Mesodermal cell (in vitro differentiated cells): ENCODE results near the gene DUSP22.

ENCODE experiments used
- H3K27ac ChIP-seq: 2 replicates; pipeline ENCODE4 v1.7.0; 2013; ENCODE audit warnings: mild to moderate bottlenecking, low read depth, low read length, moderate library complexity; ENCODE audit not compliant: severe bottlenecking
- H3K36me3 ChIP-seq: 2 replicates; pipeline ENCODE4 v1.7.1; 2013; ENCODE audit warnings: mild to moderate bottlenecking, low read length, moderate library complexity; ENCODE audit not compliant: control insufficient read depth, insufficient read depth
- H3K4me1 ChIP-seq: one replicate; pipeline ENCODE4 v1.7.1; 2013; ENCODE audit warnings: mild to moderate bottlenecking, low read length; ENCODE audit not compliant: insufficient read depth, control insufficient read depth, poor library complexity, severe bottlenecking
- H3K4me3 ChIP-seq: 2 replicates; pipeline ENCODE4 v1.7.0; 2013; ENCODE audit warnings: low read length, control low read depth, mild to moderate bottlenecking; ENCODE audit not compliant: insufficient read depth, poor library complexity, severe bottlenecking; ENCODE audit errors: extremely low read depth
- H3K9me3 ChIP-seq: 2 replicates; pipeline ENCODE4 v1.7.1; 2013; ENCODE audit warnings: mild to moderate bottlenecking, low read length, moderate library complexity; ENCODE audit not compliant: control insufficient read depth
- WGBS, 2 experiments: methylation state at CpG; one replicate each; pipeline ENCODE4 v1.1.5; 2013; ENCODE audit warnings: missing lambda C conversion rate in 2 of 2; ENCODE audit not compliant: insufficient coverage in 2 of 2; 5-methylcytosine and 5-hydroxymethylcytosine counted together

DUSP22 gene

GRCh38 chr6:362231-362923, 70.1 kb downstream of the DUSP22 start:
- no peaks in the 10 kb centered on the region for H3K36me3 ChIP-seq
- 75 to 78% methylated on average over 10 to 12 of the region's 14 CpGs for WGBS, 2 experiments
- H3K4me1 ChIP-seq, result no peaks in the 10 kb centered on the region

GRCh38 chr6:362924-363249, 70.6 kb downstream of the DUSP22 start:
- no peak overlapping the region for H3K27ac ChIP-seq
- WGBS, 2 experiments, result 74 to 76% methylated on average over 5 of the region's 5 CpGs
- H3K36me3 ChIP-seq, result no peaks in the 10 kb centered on the region
- H3K4me1 ChIP-seq, result no peaks in the 10 kb centered on the region
- peaks cover 29% of the 10 kb centered on the region for H3K9me3 ChIP-seq
- no peak overlapping the region for H3K4me3 ChIP-seq

More at GRCh38 chr6:362231-362923, 70.1 kb downstream of the DUSP22 start:
- no peak overlapping the region for H3K27ac ChIP-seq
- no peak overlapping the region for H3K4me3 ChIP-seq
- H3K9me3 ChIP-seq, result peaks cover 26% of the 10 kb centered on the region

GRCh38 chr6:363291-363690, 71.0 kb downstream of the DUSP22 start:
- Histone ChIP-seq H3K36me3 (no peaks in the 10 kb centered on the region), H3K4me1 (no peaks in the 10 kb centered on the region), H3K9me3 (peaks cover 29% of the 10 kb centered on the region), H3K4me3 (no peak overlapping the region), H3K27ac (no peak overlapping the region)
- WGBS, 2 experiments, result 89 to 92% methylated on average over 12 of the region's 12 CpGs

GRCh38 chr6:363909-364308, 71.6 kb downstream of the DUSP22 start:
- Histone ChIP-seq H3K36me3 (no peaks in the 10 kb centered on the region), H3K4me3 (no peak overlapping the region), H3K27ac (no peak overlapping the region), H3K4me1 (no peaks in the 10 kb centered on the region), H3K9me3 (peaks cover 29% of the 10 kb centered on the region)
- WGBS, 2 experiments, result 89 to 96% methylated on average over 12 of the region's 13 CpGs

- Histone ChIP-seq H3K27ac (no peak overlapping the region), H3K4me1 (no peaks in the 10 kb centered on the region), H3K36me3 (no peaks in the 10 kb centered on the region), H3K4me3 (no peak overlapping the region), H3K9me3 (peaks cover 29% of the 10 kb centered on the region)
- WGBS, 2 experiments, result 77 to 83% methylated on average over 5 to 6 of the region's 11 CpGs
These were observed 72.6 kb downstream of the DUSP22 start for GRCh38 chr6:364609-365540.

- H3K9me3 ChIP-seq, result peaks cover 29% of the 10 kb centered on the region
- no peak overlapping the region for H3K27ac ChIP-seq
- no peaks in the 10 kb centered on the region for H3K4me1 ChIP-seq
- H3K4me3 ChIP-seq, result no peak overlapping the region
- WGBS, 2 experiments, result 82 to 84% methylated on average over 4 to 6 of the region's 6 CpGs
- no peaks in the 10 kb centered on the region for H3K36me3 ChIP-seq
These were observed 73.5 kb downstream of the DUSP22 start for GRCh38 chr6:365835-366234.

- WGBS, 2 experiments, result 84% methylated on average over 15 to 17 of the region's 19 CpGs
- H3K36me3 ChIP-seq, result no peaks in the 10 kb centered on the region
- H3K4me3 ChIP-seq, result no peak overlapping the region
- H3K9me3 ChIP-seq, result peaks cover 29% of the 10 kb centered on the region
- H3K4me1 ChIP-seq, result no peaks in the 10 kb centered on the region
- no peak overlapping the region for H3K27ac ChIP-seq
These were observed 74.4 kb downstream of the DUSP22 start for GRCh38 chr6:366389-367297.

GRCh38 chr6:367298-367794, 75.1 kb downstream of the DUSP22 start:
- H3K36me3 ChIP-seq, result no peaks in the 10 kb centered on the region
- peaks cover 27% of the 10 kb centered on the region for H3K9me3 ChIP-seq
- WGBS, 2 experiments, result 72 to 73% methylated on average over 8 of the region's 8 CpGs
- H3K4me3 ChIP-seq, result no peak overlapping the region
- no peak overlapping the region for H3K27ac ChIP-seq
- no peaks in the 10 kb centered on the region for H3K4me1 ChIP-seq

GRCh38 chr6:367891-368630, 75.8 kb downstream of the DUSP22 start:
- Histone ChIP-seq H3K4me1 (no peaks in the 10 kb centered on the region), H3K4me3 (no peak overlapping the region), H3K36me3 (no peaks in the 10 kb centered on the region), H3K9me3 (peaks cover 20% of the 10 kb centered on the region), H3K27ac (no peak overlapping the region)
- WGBS, 2 experiments, result 77 to 78% methylated on average over 8 to 11 of the region's 17 CpGs
